GM18861 (cell line): Measurements from ENCODE around the gene IMPG1.

ENCODE experiments used
- ATAC-seq: cut with Tn5 transposase; IDR thresholded peaks from one replicate; pipeline ENCODE4 v1.9.1; 2021; ENCODE audit not compliant: unreplicated experiment

The IMPG1 gene

GRCh38 chr6:75896526-75896925 lies 175.9 kb downstream of the IMPG1 start:
- ATAC-seq: no peak

- ATAC-seq: no peak
Measured at GRCh38 chr6:75893776-75894152, 178.7 kb downstream of the IMPG1 start.

- peak; percentile 76 for ATAC-seq
Measured at GRCh38 chr6:75893058-75893775, 179.2 kb downstream of the IMPG1 start.

- no peak for ATAC-seq
Measured at GRCh38 chr6:75892384-75892783, 180.1 kb downstream of the IMPG1 start.

- no peak for ATAC-seq
Measured at GRCh38 chr6:75884822-75885221, 187.6 kb downstream of the IMPG1 start.

- no peak for ATAC-seq
Measured at GRCh38 chr6:75882734-75883133, 189.7 kb downstream of the IMPG1 start.

- no peak for ATAC-seq
Measured at GRCh38 chr6:75880305-75880704, 192.2 kb downstream of the IMPG1 start.

GRCh38 chr6:75876152-75876551 lies 196.3 kb downstream of the IMPG1 start:
- no peak for ATAC-seq

- no peak for ATAC-seq
Measured at GRCh38 chr6:75874224-75874623, 198.2 kb downstream of the IMPG1 start.
